Stimulated activated effector memory CD8-positive, alpha-beta T cell treated with anti-CD3 and anti-CD28 coated beads, Interleukin-12 subunit alpha, Interleukin-12 subunit beta, amount 100 ng/mL, for 72 hours (primary cell): ENCODE results near the gene EMILIN1.
A peak's percentile ranks its signal among the peaks of the same experiment; 100 is the strongest.
"Not testable (repeated sequence)": the region's sequence is repeated elsewhere in the genome, so short reads cannot be mapped to it uniquely, and the experiment has no call there.

Experiments
- ATAC-seq: fragments of 150-1000 bp; cut with Tn5 transposase; 2 replicates; pipeline ENCODE4 v1.10.0; 2021
- DNase-seq, 2 donors: peaks; one replicate each; pipeline ENCODE4 v3.0.0; 2021 to 2022; ENCODE audit warnings: low spot score in 2 of 2
- H3K27ac Mint-ChIP-seq: one replicate; pipeline ENCODE4 v1.8.0; 2022; ENCODE audit warnings: mild to moderate bottlenecking, mixed read lengths
- H3K36me3 Mint-ChIP-seq: one replicate; pipeline ENCODE4 v1.8.0; 2022; ENCODE audit warnings: mild to moderate bottlenecking, mixed read lengths
- H3K4me1 Mint-ChIP-seq: one replicate; pipeline ENCODE4 v1.8.0; 2022; ENCODE audit warnings: mixed read lengths
- H3K4me3 Mint-ChIP-seq: one replicate; pipeline ENCODE4 v1.8.0; 2022; ENCODE audit warnings: mild to moderate bottlenecking, mixed read lengths
- H3K9me3 Mint-ChIP-seq: one replicate; pipeline ENCODE4 v1.8.0; 2022; ENCODE audit warnings: mixed read lengths

The EMILIN1 gene

GRCh38 chr2:27111392-27112078 lies 33.1 kb downstream of the EMILIN1 start:
- not testable (repeated sequence) for H3K4me1 Mint-ChIP-seq, ATAC-seq, DNase-seq, H3K9me3 Mint-ChIP-seq, H3K27ac Mint-ChIP-seq, H3K36me3 Mint-ChIP-seq, H3K4me3 Mint-ChIP-seq

GRCh38 chr2:27115519-27115918 lies 37.1 kb downstream of the EMILIN1 start:
- Mint-ChIP-seq H3K36me3 (no peaks in the 10 kb centered on the region), H3K4me1 (peaks cover 6% of the 10 kb centered on the region), H3K4me3 (no peak overlapping the region), H3K27ac (no peak overlapping the region), H3K9me3 (no peaks in the 10 kb centered on the region)
- DNase-seq: no peak
- no peak for ATAC-seq

GRCh38 chr2:27117995-27118524 lies 39.6 kb downstream of the EMILIN1 start:
- DNase-seq: no peak
- Mint-ChIP-seq H3K36me3 (no peaks in the 10 kb centered on the region), H3K9me3 (no peaks in the 10 kb centered on the region), H3K4me1 (peaks cover 12% of the 10 kb centered on the region), H3K27ac (no peak overlapping the region), H3K4me3 (peak overlapping the region; percentile 55)
- ATAC-seq: no peak

GRCh38 chr2:27118525-27119329 lies 40.3 kb downstream of the EMILIN1 start, which contains the start of gene CGREF1:
CGREF1 (minus strand) TSS chr2:27119128; CDS start chr2:27104366, 14,762 bp downstream.
- peak within 1 kb of the TSS; percentile 55 for H3K4me3 Mint-ChIP-seq
- no peaks in the 10 kb centered on the region for H3K36me3 Mint-ChIP-seq
- DNase-seq (no peak), ATAC-seq (peak; percentile 6)
- peaks cover 16% of the 10 kb centered on the region for H3K4me1 Mint-ChIP-seq
- H3K27ac Mint-ChIP-seq: no peak within 1 kb of the TSS
- H3K9me3 Mint-ChIP-seq: no peaks in the 10 kb centered on the region

- Mint-ChIP-seq H3K4me1 (peaks cover 21% of the 10 kb centered on the region), H3K4me3 (peak overlapping the region; percentile 55)
- H3K36me3 Mint-ChIP-seq, DNase-seq, H3K9me3 Mint-ChIP-seq, ATAC-seq, H3K27ac Mint-ChIP-seq: not testable (repeated sequence)
Observed at GRCh38 chr2:27119330-27119670, 40.9 kb downstream of the EMILIN1 start.

- H3K9me3 Mint-ChIP-seq: no peaks in the 10 kb centered on the region
- ATAC-seq (no peak), DNase-seq (no peak)
- no peak overlapping the region for H3K4me3 Mint-ChIP-seq
- no peaks in the 10 kb centered on the region for H3K36me3 Mint-ChIP-seq
- no peak overlapping the region for H3K27ac Mint-ChIP-seq
- peaks cover 21% of the 10 kb centered on the region for H3K4me1 Mint-ChIP-seq
Observed at GRCh38 chr2:27121906-27122305, 43.5 kb downstream of the EMILIN1 start.

- H3K4me3 Mint-ChIP-seq: peak overlapping the region; percentile 81
- peaks cover 21% of the 10 kb centered on the region for H3K4me1 Mint-ChIP-seq
- peak overlapping the region; percentile 84 for H3K27ac Mint-ChIP-seq
- H3K36me3 Mint-ChIP-seq: no peaks in the 10 kb centered on the region
- no peaks in the 10 kb centered on the region for H3K9me3 Mint-ChIP-seq
- ATAC-seq (no peak), DNase-seq (no peak)
Observed at GRCh38 chr2:27122791-27123190, 44.4 kb downstream of the EMILIN1 start.

GRCh38 chr2:27123302-27124150 lies 45.1 kb downstream of the EMILIN1 start, which contains the start of gene ABHD1:
ABHD1 (plus strand) TSS chr2:27123815; CDS start chr2:27123949, 134 bp downstream.
- DNase-seq: peak; percentile 62 to 82
- no peaks in the 10 kb centered on the region for H3K36me3 Mint-ChIP-seq

GRCh38 chr2:27125104-27125503 lies 46.7 kb downstream of the EMILIN1 start:
- no peak for ATAC-seq
- H3K4me3 Mint-ChIP-seq: no peak overlapping the region
- no peak for DNase-seq
- peaks cover 8% of the 10 kb centered on the region for H3K36me3 Mint-ChIP-seq
- no peaks in the 10 kb centered on the region for H3K9me3 Mint-ChIP-seq
- no peak overlapping the region for H3K27ac Mint-ChIP-seq
- H3K4me1 Mint-ChIP-seq: peaks cover 15% of the 10 kb centered on the region

More at GRCh38 chr2:27123302-27124150, 45.1 kb downstream of the EMILIN1 start, which contains the start of gene ABHD1:
- peak; percentile 87 for ATAC-seq
- Mint-ChIP-seq H3K4me3 (peak within 1 kb of the TSS; percentile 81), H3K9me3 (no peaks in the 10 kb centered on the region), H3K27ac (peak within 1 kb of the TSS; percentile 84), H3K4me1 (peaks cover 21% of the 10 kb centered on the region)

- Mint-ChIP-seq H3K36me3 (peaks cover 8% of the 10 kb centered on the region), H3K4me1 (peaks cover 15% of the 10 kb centered on the region), H3K27ac (peak overlapping the region; percentile 79), H3K4me3 (no peak overlapping the region), H3K9me3 (no peaks in the 10 kb centered on the region)
- no peak for ATAC-seq
- no peak for DNase-seq
Observed at GRCh38 chr2:27126252-27126710, 47.9 kb downstream of the EMILIN1 start.

GRCh38 chr2:27127883-27128667 lies 49.7 kb downstream of the EMILIN1 start:
- Mint-ChIP-seq H3K4me1 (peaks cover 15% of the 10 kb centered on the region), H3K9me3 (no peaks in the 10 kb centered on the region), H3K4me3 (no peak overlapping the region), H3K36me3 (peaks cover 22% of the 10 kb centered on the region), H3K27ac (no peak overlapping the region)
- DNase-seq: no peak
- ATAC-seq: no peak

GRCh38 chr2:27128668-27129571 lies 50.5 kb downstream of the EMILIN1 start:
- no peaks in the 10 kb centered on the region for H3K9me3 Mint-ChIP-seq
- DNase-seq (no peak), ATAC-seq (no peak)
- H3K27ac Mint-ChIP-seq: peak overlapping the region; percentile 46
- H3K36me3 Mint-ChIP-seq: peaks cover 31% of the 10 kb centered on the region
- no peak overlapping the region for H3K4me3 Mint-ChIP-seq
- peaks cover 18% of the 10 kb centered on the region for H3K4me1 Mint-ChIP-seq

GRCh38 chr2:27130396-27130795 lies 52.0 kb downstream of the EMILIN1 start:
- ATAC-seq (no peak), DNase-seq (no peak)
- H3K4me3 Mint-ChIP-seq: no peak overlapping the region
- H3K27ac Mint-ChIP-seq: peak overlapping the region; percentile 97
- no peaks in the 10 kb centered on the region for H3K9me3 Mint-ChIP-seq
- peaks cover 18% of the 10 kb centered on the region for H3K4me1 Mint-ChIP-seq
- peaks cover 45% of the 10 kb centered on the region for H3K36me3 Mint-ChIP-seq
